GM23248 (cell line): Measurements from ENCODE around the gene ZNF19. TPM values are rescaled to one million over a fixed set of nuclear protein-coding genes. Genes with fewer than 3 reads are reported as not detected.

Source experiments
- DNase-seq: peaks from one replicate; pipeline ENCODE4 v3.0.0-alpha.2; 2015
- H2AFZ ChIP-seq: fragments of 200-600 bp; sonication (generic); 2 replicates; pipeline ENCODE4 v1.6.1; 2016; ENCODE audit warnings: antibody characterized with exemption
- H3F3A ChIP-seq: fragments of 200-600 bp; sonication (generic); 2 replicates; pipeline ENCODE4 v1.6.1; 2016; ENCODE audit warnings: mild to moderate bottlenecking, antibody characterized with exemption, mixed run types; ENCODE audit not compliant: insufficient read depth
- H3K27ac ChIP-seq: fragments of 200-600 bp; sonication (generic); 2 replicates; pipeline ENCODE4 v1.5.1; 2016; ENCODE audit warnings: mild to moderate bottlenecking
- H3K27me3 ChIP-seq: fragments of 200-600 bp; sonication (generic); replicated peaks from 2 replicates; pipeline ENCODE4 v1.6.1; 2016; ENCODE audit warnings: mild to moderate bottlenecking; ENCODE audit not compliant: insufficient read depth
- H3K36me3 ChIP-seq: fragments of 200-600 bp; sonication (generic); 2 replicates; pipeline ENCODE4 v1.6.1; 2016; ENCODE audit warnings: low read depth, mild to moderate bottlenecking
- H3K4me1 ChIP-seq: fragments of 200-600 bp; sonication (generic); 2 replicates; pipeline ENCODE4 v1.6.1; 2016; ENCODE audit warnings: mild to moderate bottlenecking; ENCODE audit not compliant: insufficient read depth
- H3K4me2 ChIP-seq: fragments of 200-600 bp; sonication (generic); one replicate; pipeline ENCODE4 v1.6.1; 2016; ENCODE audit warnings: mild to moderate bottlenecking; ENCODE audit not compliant: unreplicated experiment
- H3K4me3 ChIP-seq: fragments of 200-600 bp; sonication (generic); 2 replicates; pipeline ENCODE4 v1.5.1; 2016; ENCODE audit warnings: mild to moderate bottlenecking
- H3K79me2 ChIP-seq: fragments of 200-600 bp; sonication (generic); 2 replicates; pipeline ENCODE4 v1.6.1; 2016; ENCODE audit warnings: mild to moderate bottlenecking; ENCODE audit not compliant: insufficient read depth
- H3K9ac ChIP-seq: fragments of 200-600 bp; sonication (generic); 2 replicates; pipeline ENCODE4 v1.6.1; 2016; ENCODE audit warnings: mild to moderate bottlenecking
- H3K9me2 ChIP-seq: fragments of 200-600 bp; sonication (generic); 2 replicates; pipeline ENCODE4 v1.6.1; 2016; ENCODE audit warnings: mixed run types, mild to moderate bottlenecking, moderate library complexity; ENCODE audit not compliant: insufficient read depth
- H3K9me3 ChIP-seq: fragments of 200-600 bp; sonication (generic); one replicate; pipeline ENCODE4 v1.6.1; 2017; ENCODE audit warnings: low read depth
- H4K20me1 ChIP-seq: fragments of 200-600 bp; sonication (generic); 2 replicates; pipeline ENCODE4 v1.6.0; 2016; ENCODE audit not compliant: insufficient read depth
- EZH2 ChIP-seq: fragments of 200-600 bp; sonication (generic); IDR thresholded peaks from 2 replicates; pipeline ENCODE4 v1.6.1; 2018; ENCODE audit warnings: antibody characterized with exemption, mild to moderate bottlenecking; ENCODE audit not compliant: insufficient read depth, poor library complexity, severe bottlenecking
- EZH2phosphoT487 ChIP-seq: fragments of 200-600 bp; sonication (generic); IDR thresholded peaks from 2 replicates; pipeline ENCODE4 v1.6.1; 2018; ENCODE audit warnings: antibody characterized with exemption, moderate library complexity, mild to moderate bottlenecking, low read depth; ENCODE audit not compliant: insufficient read depth
- WGBS, 2 experiments: methylation state at CpG; one replicate each; pipeline ENCODE4 v1.1.6; 2015 to 2017; ENCODE audit warnings: low lambda C conversion rate in 2 of 2, low coverage in 1 of 2; ENCODE audit errors: missing lambda C conversion rate in 2 of 2; 5-methylcytosine and 5-hydroxymethylcytosine counted together
- in situ Hi-C: fragments of 300-500 bp; cut with MboI; formaldehyde crosslinking; loops from 2 replicates; pipeline ENCODE4 v1.15.0; 2020
- polyA plus RNA-seq: library from polyadenylated mRNA; unstranded; fragments of >200 nt; fragmentation: Nextera tagmentation; extraction: Ambion mirVana; gene quantifications from 2 replicates; pipeline ENCODE4 v1.2.1, GENCODE V29; 2016
- total RNA-seq: library from RNA; depleted of rRNA; stranded (reverse); fragments of >200 nt; shearing (Covaris generic); gene quantifications from 2 replicates; pipeline ENCODE4 v1.2.3, GENCODE V29; 2014; rRNA removed

The ZNF19 gene
- total RNA-seq (1.3 and 1.4 TPM in 2 replicates), polyA plus RNA-seq (0.85 and 1.7 TPM in 2 replicates)

DNA sequence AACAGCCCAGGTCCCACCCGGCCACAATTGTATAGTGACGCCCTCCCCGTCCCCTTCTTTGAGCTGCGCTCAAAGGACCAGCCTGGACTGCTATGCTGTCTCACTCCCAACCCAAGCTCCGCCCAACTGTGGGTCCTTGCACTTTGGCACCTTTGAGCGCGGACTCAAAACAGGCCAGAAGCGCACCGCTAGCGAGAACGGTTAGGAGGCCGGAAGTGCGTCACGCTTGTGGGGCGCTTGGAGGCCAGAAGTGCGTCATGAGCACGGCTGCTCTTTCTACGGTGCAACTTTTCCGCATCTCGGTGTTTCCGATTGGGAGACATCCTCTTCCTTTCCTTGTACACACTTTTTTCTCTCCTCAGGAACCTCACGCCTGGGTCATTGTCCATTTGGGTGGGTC is at the start of gene ZNF19:
Gene ZNF19, minus strand, starts transcription at position 203 of the 400 bp plus-strand sequence. CDS start 7,210 bp downstream, outside the sequence.
- in situ Hi-C loops = no loop called here
- no peak within 1 kb of the TSS for H2AFZ ChIP-seq

DNA sequence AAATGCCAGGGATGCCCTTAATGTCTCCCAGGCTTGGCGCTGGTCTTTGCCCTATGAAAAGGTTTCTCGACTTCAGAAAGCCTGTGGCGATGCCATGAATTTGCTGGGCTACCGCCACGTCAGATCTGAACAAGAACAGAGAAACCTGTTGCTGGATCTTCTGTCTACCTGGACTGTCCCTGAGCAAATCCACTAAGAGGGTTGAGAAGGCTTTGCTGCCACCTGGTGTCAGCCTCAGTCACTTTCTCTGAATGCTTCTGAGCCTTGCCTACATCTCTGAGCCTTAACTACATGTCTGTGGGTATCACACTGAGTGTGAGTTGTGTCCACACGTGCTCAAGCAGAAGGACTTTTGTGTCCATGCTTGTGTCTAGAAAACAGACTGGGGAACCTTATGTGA is 48.5 kb upstream of the ZNF19 start:
- Histone ChIP-seq H3K4me3 (no peak overlapping the region), H3K36me3 (no peaks in the 10 kb centered on the region), H4K20me1 (no peaks in the 10 kb centered on the region), H2AFZ (no peak overlapping the region), H3K9me3 (no peaks in the 10 kb centered on the region), H3K9ac (no peak overlapping the region), H3K27me3 (peaks cover 4% of the 10 kb centered on the region), H3F3A (no peaks in the 10 kb centered on the region), H3K79me2 (no peaks in the 10 kb centered on the region), H3K4me2 (no peak overlapping the region), H3K9me2 (no peaks in the 10 kb centered on the region), H3K4me1 (no peaks in the 10 kb centered on the region), H3K27ac (no peak overlapping the region)
- 28 to 33% methylated on average over 6 of the region's 6 CpGs for WGBS, 2 experiments
- peak; percentile 65 for DNase-seq
- in situ Hi-C loops = no loop called here
- TF ChIP-seq EZH2 (no peak), EZH2phosphoT487 (no peak)

More for the DNA sequence above, at the start of gene ZNF19:
- Histone ChIP-seq H3K9me2 (no peaks in the 10 kb centered on the region), H3K79me2 (no peaks in the 10 kb centered on the region), H3F3A (peaks cover 5% of the 10 kb centered on the region), H3K36me3 (no peaks in the 10 kb centered on the region), H3K9me3 (no peaks in the 10 kb centered on the region), H4K20me1 (no peaks in the 10 kb centered on the region), H3K9ac (no peak within 1 kb of the TSS), H3K27me3 (no peaks in the 10 kb centered on the region), H3K4me3 (no peak within 1 kb of the TSS), H3K27ac (no peak within 1 kb of the TSS), H3K4me1 (no peaks in the 10 kb centered on the region), H3K4me2 (no peak within 1 kb of the TSS)
- DNase-seq = no peak
- TF ChIP-seq EZH2 (no peak), EZH2phosphoT487 (no peak)
- WGBS, 2 experiments = 79% methylated on average over 21 to 22 of the region's 22 CpGs

DNA sequence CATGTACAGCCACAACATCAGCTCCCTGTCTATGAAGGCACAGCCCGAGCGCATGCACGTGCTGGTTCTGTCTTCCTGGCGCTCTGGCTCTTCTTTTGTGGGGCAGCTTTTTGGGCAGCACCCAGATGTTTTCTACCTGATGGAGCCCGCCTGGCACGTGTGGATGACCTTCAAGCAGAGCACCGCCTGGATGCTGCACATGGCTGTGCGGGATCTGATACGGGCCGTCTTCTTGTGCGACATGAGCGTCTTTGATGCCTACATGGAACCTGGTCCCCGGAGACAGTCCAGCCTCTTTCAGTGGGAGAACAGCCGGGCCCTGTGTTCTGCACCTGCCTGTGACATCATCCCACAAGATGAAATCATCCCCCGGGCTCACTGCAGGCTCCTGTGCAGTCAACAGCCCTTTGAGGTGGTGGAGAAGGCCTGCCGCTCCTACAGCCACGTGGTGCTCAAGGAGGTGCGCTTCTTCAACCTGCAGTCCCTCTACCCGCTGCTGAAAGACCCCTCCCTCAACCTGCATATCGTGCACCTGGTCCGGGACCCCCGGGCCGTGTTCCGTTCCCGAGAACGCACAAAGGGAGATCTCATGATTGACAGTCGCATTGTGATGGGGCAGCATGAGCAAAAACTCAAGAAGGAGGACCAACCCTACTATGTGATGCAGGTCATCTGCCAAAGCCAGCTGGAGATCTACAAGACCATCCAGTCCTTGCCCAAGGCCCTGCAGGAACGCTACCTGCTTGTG is 47.8 kb upstream of the ZNF19 start:
- H3K4me1 ChIP-seq = no peaks in the 10 kb centered on the region
- in situ Hi-C loops = no loop called here
- peaks cover 4% of the 10 kb centered on the region for H3K27me3 ChIP-seq
- H3K9me3 ChIP-seq = no peaks in the 10 kb centered on the region
- H3K27ac ChIP-seq = no peak overlapping the region
- 74 to 78% methylated on average over 28 of the region's 28 CpGs for WGBS, 2 experiments
- H2AFZ ChIP-seq = no peak overlapping the region
- H4K20me1 ChIP-seq = no peaks in the 10 kb centered on the region
- no peak for DNase-seq
- H3K79me2 ChIP-seq = no peaks in the 10 kb centered on the region
- no peak overlapping the region for H3K4me2 ChIP-seq
- no peak overlapping the region for H3K9ac ChIP-seq
- H3K9me2 ChIP-seq = no peaks in the 10 kb centered on the region
- no peak overlapping the region for H3K4me3 ChIP-seq
- H3K36me3 ChIP-seq = no peaks in the 10 kb centered on the region
- no peaks in the 10 kb centered on the region for H3F3A ChIP-seq
- TF ChIP-seq EZH2 (no peak), EZH2phosphoT487 (no peak)

DNA sequence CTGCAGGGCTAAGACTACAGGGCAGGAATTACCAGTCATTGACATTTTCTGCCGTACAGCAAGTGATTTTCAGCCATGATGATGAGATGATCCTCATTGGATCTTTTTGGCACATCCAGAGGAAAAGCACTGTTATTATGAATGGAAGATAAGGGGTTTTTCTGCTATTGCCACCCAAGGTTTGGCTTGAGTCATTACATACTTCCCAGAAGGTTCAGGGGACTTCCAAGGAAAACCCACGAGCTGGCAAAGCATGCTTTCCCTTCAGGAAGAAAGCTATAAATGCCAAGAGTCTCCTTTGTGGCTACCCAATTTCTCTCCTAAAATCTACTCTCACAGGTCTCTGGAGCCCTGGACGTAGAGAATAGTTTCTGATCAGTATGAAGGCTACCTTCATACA is 43.2 kb upstream of the ZNF19 start:
- Histone ChIP-seq H3K79me2 (no peaks in the 10 kb centered on the region), H3K27ac (no peak overlapping the region), H3K4me2 (no peak overlapping the region), H3K9ac (no peak overlapping the region), H3K9me3 (no peaks in the 10 kb centered on the region), H3K9me2 (no peaks in the 10 kb centered on the region), H2AFZ (no peak overlapping the region), H3K4me1 (no peaks in the 10 kb centered on the region), H3K4me3 (no peak overlapping the region), H3K36me3 (no peaks in the 10 kb centered on the region), H4K20me1 (no peaks in the 10 kb centered on the region), H3F3A (no peaks in the 10 kb centered on the region), H3K27me3 (no peaks in the 10 kb centered on the region)
- in situ Hi-C loops = no loop called here
- TF ChIP-seq EZH2phosphoT487 = no peak
- no peak for TF ChIP-seq EZH2
- DNase-seq = no peak
- 35 to 43% methylated on average over 3 of the region's 3 CpGs for WGBS, 2 experiments
